Caco-2 (cell line): ENCODE data around the gene DNASE2. TPM values are rescaled to one million over a fixed set of nuclear protein-coding genes. Genes with fewer than 3 reads are reported as not detected.

Source experiments
- BruUV-seq: library from RNA; stranded (reverse); fragments of 400-500 nt; replicated peaks from 2 replicates; lab custom pipeline; 2021; lab: Mats Ljungman, UMichigan
- CTCF ChIA-PET: fragments of 300-600 bp; sonication (Branson Sonifier 250); formaldehyde crosslinking; loops from one replicate; lab custom pipeline; 2022; ENCODE audit warnings: antibody characterized with exemption; lab: Charles Lee
- POLR2A ChIA-PET: fragments of 300-600 bp; sonication (Branson Sonifier 250); formaldehyde crosslinking; loops from one replicate; lab custom pipeline; 2022; ENCODE audit warnings: antibody characterized with exemption; lab: Charles Lee
- DNase-seq, 2 experiments: peaks; one replicate each; pipeline versions ENCODE4 v3.0.0 to v3.0.0-alpha.2; 2020 to 2022
- H3K27me3 ChIP-seq: replicated peaks from 2 replicates; pipeline ENCODE4 v1.6.0; 2011; ENCODE audit warnings: low read length; ENCODE audit not compliant: control insufficient read depth, insufficient read depth
- H3K36me3 ChIP-seq: 2 replicates; pipeline ENCODE4 v1.5.1; 2011; ENCODE audit warnings: low read length; ENCODE audit not compliant: control insufficient read depth, insufficient read depth
- H3K4me1 ChIP-seq: fragments of 250-450 bp; sonication (Bioruptor Pico); 2 replicates; pipeline ENCODE4 v1.5.1; 2020; ENCODE audit warnings: mild to moderate bottlenecking
- H3K4me3 ChIP-seq: 2 replicates; pipeline ENCODE4 v1.5.1; 2011; ENCODE audit warnings: low read depth, mild to moderate bottlenecking, control low read depth, low read length
- H3K9me3 ChIP-seq: fragments of 250-450 bp; sonication (Bioruptor Pico); 2 replicates; pipeline ENCODE4 v1.5.1; 2020; ENCODE audit warnings: mild to moderate bottlenecking, moderate library complexity
- H3K27ac Mint-ChIP-seq: one replicate; pipeline ENCODE4 v1.8.0; 2022; ENCODE audit warnings: mixed read lengths; ENCODE audit not compliant: unreplicated experiment
- H3K27me3 Mint-ChIP-seq: one replicate; pipeline ENCODE4 v1.8.0; 2022; ENCODE audit warnings: mixed read lengths; ENCODE audit not compliant: insufficient read depth, unreplicated experiment
- H3K36me3 Mint-ChIP-seq: one replicate; pipeline ENCODE4 v1.8.0; 2022; ENCODE audit warnings: mild to moderate bottlenecking, mixed read lengths; ENCODE audit not compliant: insufficient read depth, unreplicated experiment
- H3K4me1 Mint-ChIP-seq: one replicate; pipeline ENCODE4 v1.8.0; 2022; ENCODE audit warnings: low read depth, mixed read lengths; ENCODE audit not compliant: unreplicated experiment
- H3K4me3 Mint-ChIP-seq: one replicate; pipeline ENCODE4 v1.8.0; 2022; ENCODE audit warnings: mild to moderate bottlenecking, moderate library complexity, mixed read lengths; ENCODE audit not compliant: unreplicated experiment
- H3K9me3 Mint-ChIP-seq: one replicate; pipeline ENCODE4 v1.8.0; 2022; ENCODE audit warnings: mixed read lengths; ENCODE audit not compliant: unreplicated experiment
- CTCF ChIP-seq, 2 experiments: fragments of 200-600 bp in 1 of 2; IDR thresholded peaks; 1 replicate in 1 of 2; 2 replicates in 1 of 2; pipeline versions ENCODE4 v1.5.1 to v1.8.0; 2011 to 2022; ENCODE audit warnings: antibody characterized with exemption in 1 of 2, control low read depth in 1 of 2, inconsistent platforms in 1 of 2, low read depth in 1 of 2, low read length in 1 of 2, mild to moderate bottlenecking in 1 of 2, moderate library complexity in 1 of 2; ENCODE audit not compliant: insufficient read depth in 1 of 2, severe bottlenecking in 1 of 2, unreplicated experiment in 1 of 2
- intact Hi-C: fragments of 100-400 bp; cut with micrococcal nuclease; formaldehyde crosslinking; loops from one replicate; pipeline ENCODE4 v1.10.0; 2022; ENCODE audit not compliant: unreplicated experiment
- total RNA-seq: library from RNA; stranded (reverse); gene quantifications from 2 replicates; pipeline ENCODE4 v1.2.3, GENCODE V29; 2022

DNASE2 gene
- total RNA-seq, 1 experiment from 2014 or later = 3.8 TPM

- Mint-ChIP-seq H3K27ac (no peak overlapping the region), H3K4me1 (peaks cover 6% of the 10 kb centered on the region), H3K36me3 (peaks cover 5% of the 10 kb centered on the region), H3K9me3 (peaks cover 11% of the 10 kb centered on the region), H3K27me3 (no peaks in the 10 kb centered on the region), H3K4me3 (peak overlapping the region; percentile 67)
- CTCF ChIA-PET = interaction anchor here (1.1 kb wide), 1 partner anchor 19 kb away, joined by 3 read pairs; no protein-coding TSS in a partner anchor
- Histone ChIP-seq H3K4me3 (peak overlapping the region; percentile 27), H3K36me3 (no peaks in the 10 kb centered on the region), H3K27me3 (no peaks in the 10 kb centered on the region), H3K4me1 (no peaks in the 10 kb centered on the region), H3K9me3 (no peaks in the 10 kb centered on the region)
- POLR2A ChIA-PET = no interaction called here
- no peak for TF ChIP-seq CTCF (IDR thresholded peaks at IDR 0.05; ENCODE audit: insufficient read depth in 1 of 2, low read depth in 1 of 2, low read length in 1 of 2, severe bottlenecking in 1 of 2, unreplicated experiment in 1 of 2)
- peak; percentile 54 to 58 for DNase-seq
- no TSS peak for BruUV-seq
- intact Hi-C loops = no loop called here
Observed at GRCh38 chr19:12867120-12868099, 13.8 kb downstream of the DNASE2 start.

GRCh38 chr19:12866416-12867119, 14.7 kb downstream of the DNASE2 start:
- H3K4me3 Mint-ChIP-seq = peak overlapping the region; percentile 67

More at GRCh38 chr19:12866416-12867119, 14.7 kb downstream of the DNASE2 start:
- H3K27me3 Mint-ChIP-seq = no peaks in the 10 kb centered on the region
- H3K9me3 ChIP-seq = no peaks in the 10 kb centered on the region
- intact Hi-C loops = no loop called here
- DNase-seq = no peak
- no TSS peak for BruUV-seq
- H3K27me3 ChIP-seq = no peaks in the 10 kb centered on the region
- TF ChIP-seq CTCF (IDR thresholded peaks at IDR 0.05; ENCODE audit: insufficient read depth in 1 of 2, low read depth in 1 of 2, low read length in 1 of 2, severe bottlenecking in 1 of 2, unreplicated experiment in 1 of 2) = no peak
- H3K27ac Mint-ChIP-seq = no peak overlapping the region
- no peaks in the 10 kb centered on the region for H3K4me1 ChIP-seq
- POLR2A ChIA-PET = no interaction called here
- H3K4me1 Mint-ChIP-seq = peaks cover under 1% of the 10 kb centered on the region
- CTCF ChIA-PET = interaction anchor here (1.1 kb wide), 1 partner anchor 19 kb away, joined by 3 read pairs; no protein-coding TSS in a partner anchor
- no peaks in the 10 kb centered on the region for H3K36me3 ChIP-seq
- no peak overlapping the region for H3K4me3 ChIP-seq
- H3K36me3 Mint-ChIP-seq = no peaks in the 10 kb centered on the region
- H3K9me3 Mint-ChIP-seq = peaks cover 2% of the 10 kb centered on the region
